PC-9 (cell line): ENCODE measurements around the gene CNTN1.

ENCODE experiments used
- EZH2 ChIP-seq: fragments of 200-600 bp; sonication (generic); IDR thresholded peaks from 2 replicates; pipeline ENCODE4 v1.8.0; 2017; ENCODE audit warnings: antibody characterized with exemption, low read depth
- TF ChIP-seq, protein P1 (sequence below): fragments of 200-600 bp; sonication (generic); conservative IDR thresholded peaks from 2 replicates; pipeline ENCODE4 v1.6.1; 2017; ENCODE audit warnings: mixed run types, antibody characterized with exemption, mild to moderate bottlenecking, moderate library complexity

DNA sequence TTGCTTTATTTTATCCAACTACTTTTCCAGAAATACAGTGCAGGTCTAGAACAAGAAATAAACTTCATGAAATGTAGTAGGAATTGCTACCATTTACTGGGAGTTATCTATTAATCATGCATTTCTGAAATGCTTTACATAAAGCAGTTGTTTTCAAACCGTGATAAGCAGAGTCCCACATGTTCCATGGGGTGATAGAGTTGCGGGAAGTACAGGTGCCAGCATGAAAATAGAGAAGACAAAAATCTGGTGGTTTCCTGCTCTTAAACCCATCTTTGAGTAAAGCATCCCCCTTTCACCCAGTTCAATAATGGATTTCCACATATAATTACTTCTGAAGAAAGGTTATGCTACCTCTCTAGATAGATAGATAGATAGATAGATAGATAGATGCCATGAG, 372.2 kb downstream of the CNTN1 start:
- TF ChIP-seq, protein P1, sequence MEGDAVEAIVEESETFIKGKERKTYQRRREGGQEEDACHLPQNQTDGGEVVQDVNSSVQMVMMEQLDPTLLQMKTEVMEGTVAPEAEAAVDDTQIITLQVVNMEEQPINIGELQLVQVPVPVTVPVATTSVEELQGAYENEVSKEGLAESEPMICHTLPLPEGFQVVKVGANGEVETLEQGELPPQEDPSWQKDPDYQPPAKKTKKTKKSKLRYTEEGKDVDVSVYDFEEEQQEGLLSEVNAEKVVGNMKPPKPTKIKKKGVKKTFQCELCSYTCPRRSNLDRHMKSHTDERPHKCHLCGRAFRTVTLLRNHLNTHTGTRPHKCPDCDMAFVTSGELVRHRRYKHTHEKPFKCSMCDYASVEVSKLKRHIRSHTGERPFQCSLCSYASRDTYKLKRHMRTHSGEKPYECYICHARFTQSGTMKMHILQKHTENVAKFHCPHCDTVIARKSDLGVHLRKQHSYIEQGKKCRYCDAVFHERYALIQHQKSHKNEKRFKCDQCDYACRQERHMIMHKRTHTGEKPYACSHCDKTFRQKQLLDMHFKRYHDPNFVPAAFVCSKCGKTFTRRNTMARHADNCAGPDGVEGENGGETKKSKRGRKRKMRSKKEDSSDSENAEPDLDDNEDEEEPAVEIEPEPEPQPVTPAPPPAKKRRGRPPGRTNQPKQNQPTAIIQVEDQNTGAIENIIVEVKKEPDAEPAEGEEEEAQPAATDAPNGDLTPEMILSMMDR: no peak
- TF ChIP-seq EZH2: no peak
